Naive thymus-derived CD4-positive, alpha-beta T cell (primary cell): ENCODE data around the gene MRPS24. TPM values are rescaled to one million over a fixed set of nuclear protein-coding genes. Genes with fewer than 3 reads are reported as not detected.

ENCODE experiments used
- ATAC-seq: fragments of 150-1000 bp; cut with Tn5 transposase; 2 replicates; pipeline ENCODE4 v1.10.0; 2021; ENCODE audit warnings: mild to moderate bottlenecking, moderate library complexity
- CTCF ChIA-PET: fragments of 350-600 bp; sonication (Branson Sonifier 250); formaldehyde crosslinking; loops from one replicate; lab custom pipeline; 2021; ENCODE audit warnings: antibody characterized with exemption; lab: Charles Lee
- POLR2A ChIA-PET: fragments of 350-600 bp; sonication (Branson Sonifier 250); formaldehyde crosslinking; loops from one replicate; lab custom pipeline; 2021; ENCODE audit warnings: antibody characterized with exemption, inconsistent platforms; lab: Charles Lee
- DNase-seq, 9 donors: peaks; one replicate each; pipeline versions ENCODE4 v3.0.0 to v3.0.0-alpha.2; 2020 to 2022; ENCODE audit warnings: mixed read lengths in 1 of 9
- H3K27ac ChIP-seq: one replicate; pipeline ENCODE4 v1.7.0; 2013; ENCODE audit warnings: mild to moderate bottlenecking, low read depth, low read length, moderate library complexity
- H3K27me3 ChIP-seq, 2 donors: one replicate each; pipeline ENCODE4 v1.7.0; 2013; ENCODE audit warnings: low read length in 2 of 2, mild to moderate bottlenecking in 2 of 2, moderate library complexity in 2 of 2; ENCODE audit not compliant: control insufficient read depth in 2 of 2, insufficient read depth in 2 of 2
- H3K36me3 ChIP-seq, 3 experiments: 1 replicate in 2 of 3; 2 replicates in 1 of 3; pipeline ENCODE4 v1.7.0; 2013; ENCODE audit warnings: low read length in 3 of 3, mild to moderate bottlenecking in 3 of 3, moderate library complexity in 1 of 3; ENCODE audit not compliant: insufficient read depth in 3 of 3, control insufficient read depth in 2 of 3
- H3K4me1 ChIP-seq, 2 donors: one replicate each; pipeline ENCODE4 v1.7.0; 2013; ENCODE audit warnings: low read length in 2 of 2, mild to moderate bottlenecking in 2 of 2, moderate library complexity in 1 of 2; ENCODE audit not compliant: control insufficient read depth in 2 of 2, insufficient read depth in 2 of 2
- H3K4me3 ChIP-seq: 2 replicates; pipeline ENCODE4 v1.7.0; 2013; ENCODE audit warnings: mild to moderate bottlenecking, low read length
- H3K9me3 ChIP-seq, 3 experiments: 1 replicate in 2 of 3; 2 replicates in 1 of 3; pipeline ENCODE4 v1.7.0; 2013; ENCODE audit warnings: low read length in 3 of 3; ENCODE audit not compliant: control insufficient read depth in 2 of 3
- H3K27ac Mint-ChIP-seq, 9 donors: one replicate each; pipeline ENCODE4 v1.8.0; 2020 to 2022; ENCODE audit warnings: mixed read lengths in 9 of 9, mild to moderate bottlenecking in 8 of 9, moderate library complexity in 5 of 9, inconsistent platforms in 2 of 9
- H3K27me3 Mint-ChIP-seq, 5 donors: one replicate each; pipeline ENCODE4 v1.8.0; 2021 to 2022; ENCODE audit warnings: mixed read lengths in 5 of 5, mild to moderate bottlenecking in 1 of 5
- H3K36me3 Mint-ChIP-seq, 5 donors: one replicate each; pipeline ENCODE4 v1.8.0; 2020 to 2022; ENCODE audit warnings: mixed read lengths in 5 of 5, mild to moderate bottlenecking in 3 of 5, inconsistent platforms in 1 of 5
- H3K4me1 Mint-ChIP-seq, 7 donors: one replicate each; pipeline ENCODE4 v1.8.0; 2020 to 2022; ENCODE audit warnings: mixed read lengths in 7 of 7, mild to moderate bottlenecking in 3 of 7, inconsistent platforms in 1 of 7
- H3K4me3 Mint-ChIP-seq, 10 donors: one replicate each; pipeline ENCODE4 v1.8.0; 2020 to 2022; ENCODE audit warnings: mild to moderate bottlenecking in 10 of 10, mixed read lengths in 10 of 10, moderate library complexity in 6 of 10, inconsistent platforms in 2 of 10
- H3K9me3 Mint-ChIP-seq, 11 donors: one replicate each; pipeline ENCODE4 v1.8.0; 2020 to 2022; ENCODE audit warnings: mixed read lengths in 11 of 11, mild to moderate bottlenecking in 4 of 11, inconsistent platforms in 1 of 11, moderate library complexity in 1 of 11
- intact Hi-C, 2 donors: fragments of 100-400 bp; cut with micrococcal nuclease; formaldehyde crosslinking; loops; one replicate each; pipeline ENCODE4 v1.15.1; 2023
- polyA plus RNA-seq, 2 donors: library from polyadenylated mRNA; unstranded; fragments of 300-500 nt; fragmentation: Illumina TruSeq; gene quantifications; one replicate each; pipeline ENCODE4 v1.2.3, GENCODE V29; 2021
- total RNA-seq, 6 experiments: library from RNA in 5 of 6; stranded (reverse) in 5 of 6; gene quantifications; 1 replicate in 5 of 6; 2 replicates in 1 of 6; pipeline ENCODE4 v1.2.3 and lab custom pipeline; 2021 to 2026

Gene MRPS24
- total and polyA plus RNA-seq, 7 experiments from 2014 or later: 44.2 to 187 (median 62.7) TPM

DNA sequence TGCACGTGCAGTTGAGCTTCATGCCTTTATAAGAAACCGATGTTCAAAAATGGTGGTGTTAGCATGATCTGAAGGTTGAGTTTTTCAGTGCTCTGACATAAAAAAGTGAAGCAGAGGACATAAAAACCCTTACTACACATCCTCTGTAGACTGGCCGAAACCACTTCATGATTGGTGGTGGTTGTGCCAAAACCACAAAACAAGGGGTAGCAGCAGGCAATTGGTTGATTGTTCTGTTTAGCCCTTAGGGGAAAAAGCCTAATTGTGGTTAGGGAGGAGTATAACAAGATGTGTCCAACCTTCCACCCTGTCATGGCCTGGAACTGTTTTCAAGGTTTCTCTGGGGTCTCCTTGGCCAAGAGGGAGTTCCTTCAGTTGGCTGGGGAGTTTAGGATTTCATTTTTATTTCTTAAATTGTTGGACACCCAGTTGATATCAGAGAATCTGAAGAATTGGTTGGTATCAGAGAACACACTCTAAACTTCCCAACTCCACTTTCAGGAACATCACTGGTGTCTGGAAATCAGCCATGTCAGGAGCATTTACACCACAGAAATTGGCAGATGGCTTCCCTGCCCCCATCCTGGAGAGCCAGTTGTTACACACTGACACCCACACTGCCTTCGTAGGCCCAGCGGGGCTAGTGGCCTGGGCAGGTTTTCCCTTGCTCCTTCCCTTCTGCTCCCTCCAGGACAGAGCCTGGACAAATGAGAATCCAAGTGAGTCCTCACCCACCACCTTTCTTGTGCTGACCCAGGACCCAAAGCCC lies 18.8 kb downstream of the MRPS24 start:
- H3K9me3 Mint-ChIP-seq: no peaks in the 10 kb centered on the region
- H3K9me3 ChIP-seq: no peaks in the 10 kb centered on the region
- no peak overlapping the region for H3K4me3 Mint-ChIP-seq
- no peak overlapping the region for H3K27ac ChIP-seq
- ChIA-PET CTCF (no interaction called here), POLR2A (no interaction called here)
- H3K27me3 Mint-ChIP-seq: peaks cover 0 to 16% (median 4%) of the 10 kb centered on the region in 5 donors
- peaks cover 0 to 3% (median 0%) of the 10 kb centered on the region in 7 donors for H3K4me1 Mint-ChIP-seq
- no peaks in the 10 kb centered on the region for H3K36me3 ChIP-seq
- H3K27me3 ChIP-seq: no peaks in the 10 kb centered on the region
- no peaks in the 10 kb centered on the region for H3K36me3 Mint-ChIP-seq
- DNase-seq: no peak
- intact Hi-C loops: no loop called here
- H3K27ac Mint-ChIP-seq: no peak overlapping the region
- ATAC-seq: no peak
- no peaks in the 10 kb centered on the region for H3K4me1 ChIP-seq
- no peak overlapping the region for H3K4me3 ChIP-seq

DNA sequence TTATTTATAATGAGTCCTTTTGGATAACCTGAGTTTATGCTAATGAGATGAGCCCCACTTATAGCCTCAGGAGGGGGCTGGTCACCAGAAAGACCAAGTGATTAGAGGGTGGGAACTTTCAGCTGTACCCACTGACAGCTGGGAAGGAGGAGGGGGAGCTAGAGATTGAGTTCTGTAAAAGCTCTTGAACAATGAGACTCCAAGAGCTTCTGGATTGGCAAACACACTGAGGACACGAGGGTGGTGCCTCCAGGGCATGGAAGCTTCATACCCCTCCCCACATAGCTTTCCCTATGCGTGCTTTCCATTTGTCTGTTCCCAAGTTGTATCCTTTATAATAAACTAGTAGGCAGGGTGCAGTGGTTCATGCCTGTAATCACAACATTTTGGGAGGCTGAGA lies 20.3 kb downstream of the MRPS24 start:
- Mint-ChIP-seq H3K36me3 (no peaks in the 10 kb centered on the region), H3K4me3 (no peak overlapping the region), H3K9me3 (no peaks in the 10 kb centered on the region), H3K4me1 (peaks cover 0 to 3% (median 0%) of the 10 kb centered on the region in 7 donors), H3K27me3 (peaks cover 0 to 16% (median 4%) of the 10 kb centered on the region in 5 donors), H3K27ac (no peak overlapping the region)
- CTCF ChIA-PET: interaction anchor here (0.7 kb wide), 1 partner anchor 907 kb away, joined by 3 read pairs; no protein-coding TSS in a partner anchor
- Histone ChIP-seq H3K4me3 (no peak overlapping the region), H3K9me3 (no peaks in the 10 kb centered on the region), H3K4me1 (no peaks in the 10 kb centered on the region), H3K27ac (no peak overlapping the region), H3K36me3 (no peaks in the 10 kb centered on the region), H3K27me3 (no peaks in the 10 kb centered on the region)
- ATAC-seq (no peak), DNase-seq (no peak)
- intact Hi-C loops: no loop called here
- POLR2A ChIA-PET: no interaction called here

DNA sequence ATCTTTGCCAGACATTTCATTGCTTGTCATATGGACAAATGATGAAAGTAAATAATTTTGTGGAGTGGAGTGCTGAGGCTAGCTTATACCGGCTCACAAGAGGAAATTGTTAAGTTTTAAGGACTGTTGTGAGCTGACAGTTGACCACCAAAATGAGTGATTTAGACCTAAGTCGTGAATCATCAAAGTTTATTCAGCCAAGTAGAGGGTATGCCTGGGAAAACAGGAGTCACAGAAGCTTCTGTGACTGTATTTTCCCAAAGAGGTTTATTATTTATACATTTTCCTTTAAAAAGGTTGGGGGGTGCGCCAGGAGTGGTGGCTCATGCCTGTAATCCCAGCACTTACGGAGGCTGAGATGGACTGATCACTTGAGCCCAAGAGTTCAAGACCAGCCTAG lies 21.8 kb downstream of the MRPS24 start:
- Mint-ChIP-seq H3K9me3 (no peaks in the 10 kb centered on the region), H3K4me1 (peaks cover 0 to 3% (median 0%) of the 10 kb centered on the region in 7 donors), H3K27me3 (peaks cover 0 to 16% (median 5%) of the 10 kb centered on the region in 5 donors), H3K27ac (peak overlapping the region in 1 of 9 donors; percentile 24), H3K36me3 (no peaks in the 10 kb centered on the region), H3K4me3 (no peak overlapping the region)
- no peak for DNase-seq
- H3K4me3 ChIP-seq: no peak overlapping the region
- no peaks in the 10 kb centered on the region for H3K27me3 ChIP-seq
- no peak for ATAC-seq
- intact Hi-C loops: no loop called here
- H3K27ac ChIP-seq: no peak overlapping the region
- no peaks in the 10 kb centered on the region for H3K36me3 ChIP-seq
- no peaks in the 10 kb centered on the region for H3K9me3 ChIP-seq
- no peaks in the 10 kb centered on the region for H3K4me1 ChIP-seq
- POLR2A ChIA-PET: interaction anchor here (1.0 kb wide), 1 partner anchor 9 kb away, joined by 3 read pairs; no protein-coding TSS in a partner anchor
- CTCF ChIA-PET: interaction anchor here (1.0 to 1.7 kb wide), 3 partner anchors 8 to 1906 kb away, joined by 3 to 7 read pairs (median 4); no protein-coding TSS in a partner anchor

DNA sequence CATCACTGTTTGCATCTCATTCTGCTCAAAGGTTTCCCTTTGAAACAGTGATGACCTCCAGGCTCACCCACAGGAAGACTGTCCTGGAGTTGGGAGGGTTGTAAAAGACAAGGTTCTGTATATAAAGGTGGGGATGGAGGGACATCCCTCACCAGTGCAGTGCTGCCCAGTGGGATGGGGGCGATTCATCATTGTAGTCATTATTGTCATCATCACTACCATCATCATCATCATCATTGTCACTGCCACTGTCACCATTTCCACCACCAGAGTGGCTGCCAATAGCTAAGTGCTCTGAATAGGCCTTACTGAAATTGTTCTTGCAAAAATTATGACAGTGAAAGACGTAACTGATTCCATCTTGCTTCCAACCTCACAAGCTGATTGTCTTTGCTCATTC lies 24.7 kb downstream of the MRPS24 start:
- H3K27me3 ChIP-seq: no peaks in the 10 kb centered on the region
- Mint-ChIP-seq H3K36me3 (no peaks in the 10 kb centered on the region), H3K4me3 (no peak overlapping the region), H3K9me3 (no peaks in the 10 kb centered on the region), H3K27me3 (peaks cover 0 to 13% (median 5%) of the 10 kb centered on the region in 5 donors), H3K4me1 (no peaks in the 10 kb centered on the region), H3K27ac (no peak overlapping the region)
- H3K36me3 ChIP-seq: no peaks in the 10 kb centered on the region
- H3K27ac ChIP-seq: no peak overlapping the region
- intact Hi-C loops: no loop called here
- no peaks in the 10 kb centered on the region for H3K9me3 ChIP-seq
- CTCF ChIA-PET: interaction anchor here (0.9 to 1.6 kb wide), 2 partner anchors 262 to 903 kb away, joined by 3 read pairs; partner anchors contain the start of gene STK17A
- DNase-seq (no peak), ATAC-seq (no peak)
- POLR2A ChIA-PET: no interaction called here
- H3K4me1 ChIP-seq: no peaks in the 10 kb centered on the region
- H3K4me3 ChIP-seq: no peak overlapping the region

DNA sequence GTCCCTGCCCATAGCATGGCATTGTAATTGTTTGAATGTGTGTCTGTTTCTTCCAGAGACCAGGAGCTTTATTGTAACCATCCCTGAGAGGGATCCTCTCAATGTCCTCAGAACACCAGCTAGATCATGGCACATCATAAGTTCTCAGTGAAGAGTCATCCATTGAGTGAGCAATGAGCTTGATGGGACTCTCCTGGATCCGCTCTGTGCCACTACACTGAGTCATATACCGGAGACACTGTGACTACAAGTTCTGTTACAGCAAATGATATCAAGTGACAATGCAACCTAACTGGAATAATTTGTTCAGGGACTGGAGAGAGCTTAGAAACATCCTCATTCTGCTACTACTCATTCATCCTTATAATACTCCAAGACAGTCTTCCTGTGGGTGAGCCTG lies 25.1 kb downstream of the MRPS24 start:
- Mint-ChIP-seq H3K9me3 (no peaks in the 10 kb centered on the region), H3K27ac (no peak overlapping the region), H3K4me3 (no peak overlapping the region)

DNA sequence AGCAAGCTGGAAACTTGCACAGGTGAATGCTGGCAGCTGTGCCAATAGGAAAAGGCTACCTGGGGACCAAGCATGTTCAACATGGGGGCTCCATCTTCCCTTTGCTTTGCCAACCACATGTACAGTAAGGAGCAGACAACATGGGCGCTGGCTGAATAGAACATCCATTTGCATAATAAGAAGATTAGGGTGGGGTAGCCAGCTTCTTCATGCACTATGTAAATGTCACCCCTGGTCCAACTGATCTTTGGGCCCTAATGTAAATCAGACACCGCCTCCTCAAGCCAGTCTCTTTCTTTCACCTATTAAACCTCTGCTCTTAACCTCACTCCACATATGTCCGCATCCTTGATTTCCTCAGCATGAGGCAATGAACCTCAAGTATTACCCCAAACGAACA lies 26.0 kb downstream of the MRPS24 start:
- ChIA-PET CTCF (interaction anchor here (0.7 to 1.6 kb wide), 2 partner anchors 111 to 260 kb away, joined by 3 read pairs; partner anchors contain the start of gene STK17A), POLR2A (no interaction called here)
- H3K4me1 ChIP-seq: peaks cover 3% of the 10 kb centered on the region in 2 donors
- intact Hi-C loops: no loop called here
- Mint-ChIP-seq H3K27me3 (peaks cover 0 to 13% (median 5%) of the 10 kb centered on the region in 5 donors), H3K27ac (no peak overlapping the region), H3K4me3 (no peak overlapping the region), H3K4me1 (peaks cover 2 to 9% (median 5%) of the 10 kb centered on the region in 7 donors), H3K9me3 (no peaks in the 10 kb centered on the region), H3K36me3 (no peaks in the 10 kb centered on the region)
- no peaks in the 10 kb centered on the region for H3K9me3 ChIP-seq
- no peak overlapping the region for H3K4me3 ChIP-seq
- no peaks in the 10 kb centered on the region for H3K27me3 ChIP-seq
- no peak for ATAC-seq
- no peak for DNase-seq
- H3K36me3 ChIP-seq: no peaks in the 10 kb centered on the region
- no peak overlapping the region for H3K27ac ChIP-seq

More for the DNA sequence above, 25.1 kb downstream of the MRPS24 start:
- Mint-ChIP-seq H3K36me3 (no peaks in the 10 kb centered on the region), H3K4me1 (no peaks in the 10 kb centered on the region), H3K27me3 (peaks cover 0 to 13% (median 5%) of the 10 kb centered on the region in 5 donors)
- no peaks in the 10 kb centered on the region for H3K9me3 ChIP-seq
- H3K27me3 ChIP-seq: no peaks in the 10 kb centered on the region
- no peaks in the 10 kb centered on the region for H3K36me3 ChIP-seq
- DNase-seq: no peak
- no peak for ATAC-seq
- intact Hi-C loops: no loop called here
- ChIA-PET POLR2A (no interaction called here), CTCF (interaction anchor here (0.6 to 1.6 kb wide), 3 partner anchors 261 to 903 kb away, joined by 3 read pairs; partner anchors contain the start of gene STK17A)
- no peak overlapping the region for H3K27ac ChIP-seq
- H3K4me3 ChIP-seq: no peak overlapping the region
- H3K4me1 ChIP-seq: no peaks in the 10 kb centered on the region
